ELR (cell line): Measurements from ENCODE around the gene DENND1A.
A peak's percentile ranks its signal among the peaks of the same experiment; 100 is the strongest.

ENCODE experiments used
- DNase-seq: peaks from one replicate; pipeline ENCODE4 v3.0.0-alpha.2; 2015; ENCODE audit warnings: low read depth

The DENND1A gene

GRCh38 chr9:123369296-123369695 lies 560.6 kb downstream of the DENND1A start:
- DNase-seq = no peak

GRCh38 chr9:123368536-123369153 lies 561.3 kb downstream of the DENND1A start:
- DNase-seq = no peak

DNA sequence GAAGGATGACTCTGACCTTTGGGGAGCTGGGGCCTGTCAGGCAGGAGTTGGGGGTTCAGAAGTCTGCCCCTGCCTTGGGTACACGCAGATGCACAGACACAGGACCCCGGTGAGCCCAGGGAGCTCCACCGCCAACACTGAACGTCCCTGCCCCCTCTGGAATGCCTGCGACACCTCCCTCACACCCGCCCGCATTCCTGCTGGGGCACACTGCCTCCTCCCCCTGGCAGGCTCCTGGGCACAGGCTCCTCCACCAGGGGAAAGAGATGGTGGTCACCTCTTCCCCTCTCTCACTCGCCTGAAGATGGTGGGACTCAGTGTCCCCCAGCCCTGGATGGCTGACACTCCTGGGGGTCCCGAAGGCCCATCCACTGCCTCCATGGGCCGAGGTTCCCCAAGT lies 561.9 kb downstream of the DENND1A start:
- DNase-seq = no peak

GRCh38 chr9:123365881-123366528 lies 563.9 kb downstream of the DENND1A start:
- no peak for DNase-seq

DNA sequence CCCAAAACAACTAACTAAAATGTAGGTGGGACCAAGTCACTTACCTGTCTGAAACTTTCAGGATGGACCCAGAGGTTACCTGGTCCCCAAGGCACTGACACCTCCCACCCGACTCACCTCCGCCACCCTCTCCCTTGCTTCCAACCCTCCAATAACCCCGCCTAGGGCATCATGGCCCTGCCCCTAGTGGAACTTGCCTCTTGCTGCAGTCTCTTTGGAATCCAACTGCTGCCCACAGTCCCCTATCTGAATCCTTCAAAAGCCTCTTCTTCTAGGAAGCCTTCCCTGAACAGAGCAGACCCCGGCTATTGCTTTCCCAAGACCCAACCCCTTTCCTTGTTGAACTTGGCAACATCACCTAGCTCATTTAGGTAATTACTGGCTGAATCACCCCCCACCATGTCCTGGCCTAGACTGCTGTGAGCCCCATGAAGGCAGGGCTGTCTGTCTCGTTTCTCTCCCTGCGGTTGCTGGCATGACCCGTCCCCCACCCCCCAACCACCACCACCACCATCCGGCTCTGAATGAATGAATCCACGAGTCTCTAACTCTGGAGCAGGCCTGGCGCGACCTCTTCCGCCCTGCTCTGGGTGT lies 564.5 kb downstream of the DENND1A start:
- peak; percentile 28 for DNase-seq

- DNase-seq = no peak
Observed at GRCh38 chr9:123364241-123364824, 565.6 kb downstream of the DENND1A start.

DNA sequence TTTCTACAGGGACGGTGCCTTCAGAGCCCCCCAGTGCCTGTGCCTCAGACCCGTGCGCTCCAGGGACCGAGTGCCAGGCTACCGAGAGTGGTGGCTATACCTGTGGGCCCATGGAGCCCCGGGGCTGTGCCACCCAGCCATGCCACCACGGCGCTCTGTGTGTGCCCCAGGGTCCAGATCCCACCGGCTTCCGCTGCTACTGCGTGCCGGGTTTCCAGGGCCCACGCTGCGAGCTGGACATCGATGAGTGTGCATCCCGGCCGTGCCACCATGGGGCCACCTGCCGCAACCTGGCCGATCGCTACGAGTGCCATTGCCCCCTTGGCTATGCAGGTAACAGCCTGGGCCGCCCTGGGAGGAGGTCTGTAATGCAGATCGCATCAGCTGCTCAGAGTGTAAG lies 567.1 kb downstream of the DENND1A start:
- DNase-seq = no peak

- DNase-seq = no peak
Observed at GRCh38 chr9:123361731-123362510, 568.0 kb downstream of the DENND1A start.

GRCh38 chr9:123361086-123361730 lies 568.7 kb downstream of the DENND1A start:
- DNase-seq = no peak

DNA sequence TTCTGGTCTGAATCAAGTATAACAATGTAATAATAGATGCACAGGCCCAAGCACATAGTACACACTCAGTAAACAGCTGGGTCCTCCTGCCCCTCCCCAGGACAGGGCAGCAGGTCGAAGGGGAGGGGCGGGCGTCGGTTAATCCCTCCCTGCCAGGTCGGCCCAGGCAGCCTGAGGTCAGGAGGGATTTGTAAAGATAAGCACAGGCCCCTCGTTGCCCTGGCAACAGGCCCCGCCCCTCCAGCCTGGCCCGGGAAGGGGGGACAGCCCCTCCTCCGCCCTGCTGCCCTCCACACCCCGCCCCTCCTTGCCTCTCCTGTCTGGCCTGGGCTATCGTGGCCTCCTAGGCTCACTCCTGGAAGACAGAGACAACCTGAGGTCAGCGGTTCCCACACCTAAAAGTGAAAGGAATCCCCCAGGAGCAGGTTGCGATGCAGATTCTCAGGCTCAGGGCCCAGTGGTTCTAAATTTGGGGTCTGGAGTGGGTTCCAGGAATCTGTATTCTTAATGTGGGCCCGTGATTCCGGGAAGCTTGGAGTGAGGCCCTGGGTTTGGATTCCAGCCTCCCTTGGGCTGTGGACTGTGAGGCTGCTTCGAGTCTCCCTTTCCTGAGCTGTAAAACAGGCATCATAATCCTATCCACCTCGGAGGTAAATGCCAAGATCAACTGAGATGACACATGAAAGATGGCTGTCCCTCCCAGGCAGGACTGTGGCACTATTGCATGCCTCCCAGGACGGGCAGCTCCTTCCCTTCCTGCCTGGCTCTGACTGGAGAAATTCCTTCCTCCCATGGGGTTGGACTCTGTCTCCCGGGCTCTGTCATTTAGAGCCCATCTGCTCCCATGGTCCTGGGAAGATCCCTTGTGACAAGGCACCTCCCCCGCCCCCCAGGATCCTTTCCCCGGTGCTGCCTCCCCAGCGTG lies 569.5 kb downstream of the DENND1A start:
- no peak for DNase-seq

DNA sequence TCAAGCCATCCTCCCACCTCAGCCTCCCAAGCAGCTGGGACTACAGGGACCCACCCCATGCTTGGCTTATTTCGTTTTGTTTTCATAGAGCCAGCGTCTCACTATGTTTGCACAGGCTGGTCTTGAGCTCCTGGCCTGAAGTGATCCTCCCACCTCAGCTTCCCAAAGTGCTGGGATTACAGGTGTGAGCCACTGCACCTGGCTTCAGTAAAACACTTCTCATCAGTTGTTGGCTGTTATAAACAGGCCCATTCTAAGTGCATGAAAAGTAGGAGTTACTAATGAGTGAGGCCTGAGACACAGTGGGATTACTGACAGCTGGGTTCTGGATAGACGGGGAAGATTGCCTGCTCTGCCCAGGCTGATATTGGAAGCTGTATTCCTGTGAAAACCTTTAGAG lies 570.4 kb downstream of the DENND1A start:
- DNase-seq = no peak

- DNase-seq = no peak
Observed at GRCh38 chr9:123359106-123359505, 570.8 kb downstream of the DENND1A start.

DNA sequence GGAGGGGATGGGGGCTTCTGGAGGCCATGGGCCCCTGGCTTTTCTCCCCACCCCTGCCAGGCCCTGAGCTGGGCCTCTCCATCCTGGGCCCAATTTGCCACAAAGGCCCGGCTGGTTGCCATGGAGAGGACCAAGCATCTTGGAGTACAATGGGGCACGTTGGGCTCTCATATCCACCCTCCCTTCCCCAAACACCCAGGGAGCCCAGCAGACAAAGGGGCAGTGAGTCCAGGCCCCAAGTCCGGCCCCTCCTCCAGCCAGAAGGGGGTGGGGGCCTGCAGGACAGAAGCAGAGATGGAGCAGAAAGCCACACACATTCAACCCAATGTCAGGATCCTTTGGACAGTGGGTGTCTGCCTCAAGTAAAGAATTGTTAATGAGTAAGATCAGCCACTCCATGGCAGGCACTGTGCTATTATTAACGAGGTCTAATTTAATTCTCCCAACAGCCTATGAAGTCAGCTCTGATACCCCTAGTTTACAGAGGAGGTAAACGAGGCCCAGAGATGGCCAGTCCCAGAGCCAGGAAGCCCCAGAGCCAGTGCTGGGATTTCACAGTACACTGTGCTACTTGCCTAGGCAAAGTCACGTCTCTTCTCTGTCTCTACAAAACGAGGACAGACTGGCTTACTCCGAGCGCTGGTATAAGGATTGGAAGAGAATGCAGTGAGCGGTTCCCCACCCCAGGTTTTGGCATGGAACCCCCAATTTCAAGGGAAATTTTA lies 571.6 kb downstream of the DENND1A start:
- DNase-seq = no peak

GRCh38 chr9:123357743-123358059 lies 572.2 kb downstream of the DENND1A start:
- no peak for DNase-seq

DNA sequence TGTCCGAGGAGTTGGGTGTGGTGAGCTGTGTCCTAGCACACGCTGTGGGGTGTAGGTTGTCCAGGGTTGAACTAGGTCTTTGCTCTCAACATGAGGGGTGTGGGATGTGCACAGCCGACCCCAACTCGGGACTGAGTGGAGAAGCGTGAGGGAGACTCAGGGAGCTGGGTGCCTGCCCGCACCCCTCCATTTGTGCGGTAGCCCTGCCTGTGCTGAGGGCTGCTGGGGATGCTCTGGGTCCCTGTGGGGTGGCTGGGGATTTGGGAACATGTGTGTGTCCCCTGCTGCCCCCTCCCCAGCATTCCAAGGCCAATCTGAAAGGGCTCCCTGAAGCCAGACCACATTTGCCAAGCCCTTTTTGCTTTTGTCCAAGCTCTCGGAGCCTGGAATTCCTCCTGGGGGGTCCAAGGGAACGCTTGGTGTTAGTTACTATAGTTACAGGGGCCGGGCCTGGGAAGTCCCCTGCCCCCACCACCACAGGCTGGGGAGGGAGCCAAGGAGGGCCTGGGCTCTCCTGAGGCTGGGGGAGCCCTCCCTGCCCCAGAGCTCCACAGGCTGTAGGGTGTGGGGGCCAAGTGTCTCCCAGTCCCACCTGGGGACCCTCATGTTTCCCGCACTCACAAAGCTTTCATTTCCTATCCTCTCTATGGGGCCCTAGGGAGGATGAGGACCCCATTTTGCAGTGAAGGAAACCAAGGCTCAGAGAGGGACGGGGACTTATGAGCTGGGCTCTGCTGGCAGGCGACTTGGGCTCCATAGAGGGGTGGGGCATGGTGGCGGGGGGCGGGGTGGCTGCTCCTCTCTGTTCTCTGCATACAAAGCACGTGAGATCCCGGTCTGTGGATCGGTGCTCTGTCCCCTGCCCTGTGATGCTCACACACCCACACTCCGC lies 572.8 kb downstream of the DENND1A start:
- DNase-seq = no peak

- no peak for DNase-seq
Observed at GRCh38 chr9:123355761-123356431, 574.0 kb downstream of the DENND1A start, which contains the start of gene CRB2. Gene CRB2, plus strand, starts transcription at chr9:123356197. Its CDS starts 64 bp downstream, at chr9:123356261.

- no peak for DNase-seq
Observed at GRCh38 chr9:123354806-123355508, 575.0 kb downstream of the DENND1A start.
